ENCODE results near the gene ENGASE.

The ENGASE gene

DNA sequence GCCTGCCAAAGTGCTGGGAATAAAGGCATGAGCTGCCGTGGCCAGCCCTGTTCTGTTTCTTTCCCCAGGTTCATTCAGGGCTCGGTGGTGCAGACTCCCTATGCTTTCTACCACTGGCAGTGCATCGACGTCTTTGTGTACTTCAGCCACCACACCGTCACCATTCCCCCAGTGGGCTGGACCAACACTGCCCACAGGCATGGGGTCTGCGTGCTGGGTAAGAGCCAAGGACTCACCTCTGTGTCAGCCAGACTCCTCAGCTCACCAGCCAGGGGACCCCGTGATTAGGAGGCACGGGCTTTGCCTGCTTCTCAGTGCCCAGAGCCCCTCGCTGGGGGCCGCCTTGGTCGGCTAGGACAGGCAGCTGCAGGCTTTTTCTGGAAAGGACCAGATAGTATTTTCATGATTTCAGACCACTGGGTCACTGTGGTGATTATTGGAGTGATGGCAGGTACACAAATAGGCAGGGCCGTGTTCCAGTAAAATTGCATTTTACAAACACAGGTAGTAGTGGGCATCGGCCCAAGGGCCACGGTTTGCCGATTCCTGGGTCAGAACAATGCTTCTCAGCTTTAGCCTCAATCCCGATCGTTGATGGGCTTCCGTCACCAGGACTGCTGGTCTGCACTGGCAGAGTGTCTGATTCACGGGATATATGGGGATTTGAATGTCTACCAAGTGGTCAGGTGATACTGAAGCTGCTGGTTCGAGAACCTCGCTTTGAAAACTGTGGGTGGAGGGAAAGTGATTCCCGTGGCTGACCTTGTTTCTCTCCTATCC, 5.0 kb downstream of the ENGASE start:
- no peak for DNase-seq (ENCODE audit: low read depth in 2 of 2, low spot score in 1 of 2)

DNA sequence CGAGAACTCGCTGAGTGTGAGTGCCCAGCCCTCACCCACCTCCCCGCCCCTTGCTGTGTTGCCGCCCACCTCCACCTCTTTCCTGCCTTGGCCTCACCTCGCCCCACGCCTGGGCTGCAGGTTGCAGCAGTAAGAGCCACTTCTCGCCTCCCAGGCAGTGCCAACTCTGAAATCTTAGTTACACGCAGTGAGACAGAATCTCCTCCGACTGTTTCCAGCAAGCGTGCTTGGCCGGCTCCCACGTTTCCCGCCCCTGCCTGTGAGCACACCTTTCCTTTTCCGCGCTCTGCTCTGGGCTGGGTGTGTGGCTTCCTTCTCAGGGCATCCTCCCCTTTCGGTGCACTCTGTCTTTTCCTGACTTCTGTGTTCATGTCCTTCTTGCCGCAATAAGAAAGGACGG, 5.7 kb downstream of the ENGASE start:
- DNase-seq (ENCODE audit: low read depth in 2 of 2, low spot score in 1 of 2), result no peak

DNA sequence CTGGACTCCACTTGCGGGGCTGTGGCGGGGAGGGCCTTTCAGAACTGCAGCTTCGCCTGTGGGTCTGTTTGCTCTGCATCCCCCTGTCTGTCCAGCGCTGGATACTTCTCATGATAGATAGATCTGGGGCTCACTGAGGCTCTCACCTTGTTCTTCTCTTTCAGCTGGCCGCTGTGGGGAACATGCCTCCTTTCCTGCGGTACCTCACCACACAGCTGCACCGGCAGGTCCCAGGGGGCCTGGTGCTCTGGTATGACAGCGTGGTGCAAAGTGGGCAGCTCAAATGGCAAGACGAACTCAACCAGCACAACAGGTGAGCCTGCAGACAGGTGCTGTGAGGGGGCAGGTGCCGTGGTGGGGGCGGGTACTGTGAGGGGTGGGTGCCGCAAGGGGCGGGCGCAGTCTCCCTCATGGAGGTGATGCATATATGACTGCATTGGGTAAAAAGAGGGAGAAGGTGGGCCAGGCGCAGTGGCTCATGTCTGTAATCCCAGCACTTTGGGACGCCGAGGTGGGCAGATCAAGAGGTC, 6.2 kb downstream of the ENGASE start:
- no peak for DNase-seq (ENCODE audit: low read depth in 2 of 2, low spot score in 1 of 2)

DNA sequence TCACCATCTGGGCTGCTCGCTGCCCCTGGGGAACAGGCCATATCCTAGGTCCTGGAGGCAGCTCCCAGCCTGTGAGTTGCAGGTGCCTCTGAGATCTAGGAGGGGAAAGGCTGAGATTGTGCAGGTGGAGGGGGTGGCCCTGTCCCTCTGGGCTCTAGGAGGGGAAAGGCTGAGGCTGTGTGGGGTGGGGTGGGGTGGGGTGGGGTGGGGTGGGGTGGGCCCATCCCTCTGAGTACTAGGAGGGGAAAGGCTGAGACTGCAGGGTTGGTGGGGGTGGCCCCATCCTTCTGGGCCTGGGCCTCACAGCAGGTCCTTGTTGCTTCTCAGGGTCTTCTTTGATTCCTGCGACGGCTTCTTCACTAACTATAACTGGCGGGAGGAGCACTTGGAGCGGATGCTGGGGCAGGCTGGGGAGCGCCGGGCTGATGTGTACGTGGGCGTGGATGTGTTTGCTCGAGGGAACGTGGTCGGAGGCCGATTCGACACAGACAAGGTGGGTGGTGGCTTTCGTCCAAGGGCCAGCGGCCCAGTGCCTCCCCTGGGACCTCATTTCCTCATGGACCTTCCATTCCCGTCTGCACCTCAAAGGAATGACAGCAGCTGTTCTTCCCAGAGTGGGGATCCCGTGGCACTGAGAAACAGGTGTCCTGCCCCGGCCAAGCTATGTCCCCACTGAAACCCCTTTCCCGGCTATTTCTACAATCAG, 7.1 kb downstream of the ENGASE start:
- no peak for DNase-seq (ENCODE audit: low read depth in 2 of 2, low spot score in 1 of 2)

DNA sequence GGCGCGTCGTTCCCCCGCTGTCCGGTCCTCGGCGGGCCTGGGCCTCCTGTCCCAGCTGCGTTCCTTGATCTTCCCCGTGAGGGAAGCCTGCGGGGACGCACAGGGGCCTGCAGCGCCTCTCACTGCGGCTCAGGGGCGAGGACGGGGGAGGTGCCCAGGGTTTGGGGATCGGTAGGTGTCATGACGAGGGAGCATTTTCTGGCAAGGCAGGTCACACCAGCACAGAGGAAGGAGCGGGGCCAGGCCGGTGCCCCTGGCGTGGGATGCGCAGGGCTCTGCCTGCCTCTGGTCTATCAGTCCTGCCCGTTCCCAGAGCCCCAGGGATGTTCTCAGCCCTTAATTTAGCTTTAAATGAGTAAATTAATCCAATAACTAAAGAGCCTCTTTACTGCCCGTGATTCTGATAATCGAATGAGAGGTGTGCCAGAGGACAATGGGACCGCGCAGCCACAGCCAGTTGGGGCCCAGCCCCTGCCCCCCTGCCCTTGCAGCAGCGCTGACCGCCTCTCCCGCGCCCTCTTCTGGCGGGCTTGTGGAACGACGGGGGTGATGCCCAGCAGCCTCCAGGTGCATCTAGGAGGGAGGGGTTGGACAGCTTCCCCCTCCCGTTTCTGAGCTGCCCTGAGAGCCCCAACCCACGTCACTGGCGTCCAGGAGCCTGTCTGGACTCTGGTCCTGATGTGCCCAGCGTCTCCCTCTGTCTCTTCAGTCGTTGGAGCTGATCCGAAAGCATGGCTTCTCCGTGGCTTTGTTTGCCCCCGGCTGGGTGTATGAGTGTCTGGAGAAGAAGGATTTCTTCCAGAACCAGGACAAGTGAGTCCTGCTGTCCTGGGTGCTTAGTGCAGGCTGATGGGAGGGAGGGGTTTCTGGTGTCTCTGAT, 7.9 kb downstream of the ENGASE start:
- DNase-seq (ENCODE audit: low read depth in 2 of 2, low spot score in 1 of 2), result no peak

DNA sequence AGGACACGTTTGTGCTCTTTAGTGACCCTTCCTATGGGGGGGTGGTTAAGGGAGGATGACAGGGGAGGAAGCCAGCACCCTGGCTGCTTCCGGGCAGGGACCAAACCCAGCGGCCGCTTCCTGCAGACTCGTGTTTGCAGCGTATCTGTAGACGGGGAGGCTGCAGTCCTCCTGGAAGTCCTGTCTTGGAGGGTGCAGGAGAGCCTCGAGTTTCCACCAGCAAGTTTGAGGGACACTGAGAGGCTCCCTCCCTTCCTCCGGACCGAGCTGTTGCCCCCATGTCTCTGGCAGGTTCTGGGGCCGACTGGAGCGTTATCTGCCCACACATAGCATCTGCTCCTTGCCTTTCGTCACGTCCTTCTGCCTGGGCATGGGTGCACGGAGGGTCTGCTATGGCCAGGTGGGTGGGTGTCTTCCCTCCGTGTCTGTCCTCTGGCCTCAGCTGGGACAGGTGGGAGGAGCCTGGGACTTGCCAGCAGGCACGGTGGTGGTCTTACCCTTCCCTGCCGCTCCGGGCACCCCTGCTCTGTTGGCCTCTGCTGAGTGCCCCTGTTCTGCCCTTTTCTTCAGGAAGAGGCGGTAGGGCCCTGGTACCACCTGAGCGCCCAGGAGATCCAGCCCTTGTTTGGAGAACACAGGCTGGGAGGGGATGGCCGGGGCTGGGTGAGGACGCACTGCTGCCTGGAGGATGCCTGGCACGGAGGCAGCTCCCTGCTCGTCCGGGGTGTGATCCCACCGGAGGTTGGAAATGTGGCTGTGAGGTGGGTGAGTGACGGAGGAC, 8.8 kb downstream of the ENGASE start:
- no peak for DNase-seq (ENCODE audit: low read depth in 2 of 2, low spot score in 1 of 2)

DNA sequence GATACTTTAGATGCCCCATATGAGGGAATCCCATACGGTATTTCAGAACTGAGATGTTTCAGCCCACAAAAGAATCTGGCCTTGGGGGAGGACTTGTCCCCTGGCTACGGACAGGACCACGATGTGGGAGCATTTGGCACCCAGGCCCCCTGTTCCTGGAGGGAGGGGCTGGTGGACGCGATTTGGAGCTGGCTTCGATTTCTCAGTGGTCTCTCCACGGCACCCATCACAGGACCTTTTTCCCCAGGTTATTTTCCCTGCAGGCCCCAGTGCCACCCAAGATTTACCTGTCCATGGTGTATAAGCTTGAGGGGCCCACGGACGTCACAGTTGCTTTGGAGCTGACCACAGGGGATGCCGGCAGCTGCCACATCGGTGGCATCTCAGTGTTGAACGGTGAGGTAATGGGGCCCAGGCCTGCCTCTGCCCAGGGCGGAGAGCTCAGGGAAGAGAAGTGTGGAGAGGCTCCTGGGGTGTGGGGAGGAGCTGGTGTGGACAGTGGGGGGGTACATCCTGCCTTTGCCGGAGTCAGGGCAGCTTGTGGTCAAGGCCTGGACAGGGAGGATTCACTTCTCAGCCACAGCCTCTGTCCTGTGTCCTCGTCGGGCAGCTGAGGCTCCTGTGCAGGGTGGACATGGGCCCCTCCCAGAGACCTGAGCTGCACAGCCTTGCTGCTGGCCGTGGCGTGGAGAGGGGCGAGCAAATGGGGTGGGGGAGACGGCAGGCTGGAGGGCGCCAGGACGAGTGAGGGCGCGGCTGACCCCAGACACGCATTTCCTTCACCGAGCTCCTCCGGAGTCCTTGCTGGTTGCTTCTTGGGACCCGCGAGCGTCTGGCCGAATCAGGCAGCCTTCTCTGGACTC, 9.9 kb downstream of the ENGASE start:
- DNase-seq (ENCODE audit: low read depth in 2 of 2, low spot score in 1 of 2), result no peak

DNA sequence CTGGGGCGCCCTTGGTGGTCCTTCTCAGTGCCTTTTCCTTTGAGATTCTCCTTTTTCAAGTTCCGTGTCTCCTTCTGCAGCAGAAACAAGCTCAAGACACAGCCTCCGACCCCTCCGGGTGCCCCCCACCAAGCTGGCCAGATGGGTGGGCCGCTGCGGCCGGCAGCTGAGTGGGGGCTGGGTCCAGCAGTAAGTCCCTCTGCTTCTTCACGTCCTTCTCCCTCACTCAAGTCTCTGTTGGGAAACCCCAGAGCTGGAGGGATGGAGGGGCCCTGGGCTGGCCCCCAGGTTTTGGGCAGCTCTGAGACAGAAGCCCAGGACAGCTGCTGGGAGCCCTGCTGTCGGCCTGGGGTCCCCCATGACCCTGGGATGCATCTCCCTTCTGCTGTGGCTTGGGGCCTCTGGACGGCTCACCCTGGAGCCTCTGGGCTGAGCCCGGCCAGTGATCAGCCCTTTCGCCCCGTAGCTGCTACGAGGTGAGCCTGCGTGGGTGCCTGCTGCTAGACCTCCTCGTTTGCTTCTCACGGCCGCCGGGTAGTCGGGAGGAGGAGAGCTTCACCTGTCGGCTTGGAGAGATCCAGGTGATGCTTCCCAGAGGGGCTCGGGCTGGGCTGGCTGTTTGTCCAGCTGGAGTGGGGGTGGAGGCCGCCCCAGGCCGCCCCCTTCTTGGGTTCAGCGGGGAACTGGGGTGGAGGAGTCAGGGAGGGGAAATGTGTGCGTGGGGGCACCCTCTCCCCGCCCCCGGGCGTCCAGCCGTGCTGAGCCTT, 10.7 kb downstream of the ENGASE start:
- DNase-seq (ENCODE audit: low read depth in 2 of 2, low spot score in 1 of 2), result no peak

DNA sequence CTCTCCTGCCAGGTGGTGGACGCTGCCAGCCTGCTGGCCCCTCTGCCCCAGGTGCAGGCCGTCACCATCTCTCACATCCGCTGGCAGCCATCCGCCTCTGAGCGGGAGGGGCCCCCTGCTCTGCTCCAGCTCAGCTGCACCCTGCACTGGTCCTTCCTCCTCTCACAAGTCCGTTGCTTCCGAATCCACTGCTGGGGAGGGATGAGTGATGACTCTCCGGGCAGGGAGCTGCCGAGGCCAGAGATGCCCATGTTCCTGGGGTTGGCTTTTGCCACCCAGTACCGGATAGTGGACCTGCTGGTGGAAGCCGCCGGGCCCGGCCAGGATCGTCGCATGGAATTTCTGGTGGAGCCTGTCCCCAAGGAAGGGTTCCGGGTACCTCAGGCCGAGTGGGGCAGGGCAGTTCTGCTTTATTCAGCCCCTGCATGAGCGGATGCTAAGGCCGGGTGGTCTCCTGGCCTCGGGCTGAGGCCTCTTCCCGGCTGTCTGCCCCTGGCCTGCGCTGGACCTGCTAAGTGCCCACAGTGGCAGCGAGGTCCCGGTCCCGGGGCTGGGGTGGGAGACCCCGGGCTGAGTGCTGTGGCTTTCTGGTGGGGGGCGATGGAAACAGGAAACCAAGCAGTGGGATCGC, 11.4 kb downstream of the ENGASE start:
- no peak for DNase-seq (ENCODE audit: low read depth in 2 of 2, low spot score in 1 of 2)

DNA sequence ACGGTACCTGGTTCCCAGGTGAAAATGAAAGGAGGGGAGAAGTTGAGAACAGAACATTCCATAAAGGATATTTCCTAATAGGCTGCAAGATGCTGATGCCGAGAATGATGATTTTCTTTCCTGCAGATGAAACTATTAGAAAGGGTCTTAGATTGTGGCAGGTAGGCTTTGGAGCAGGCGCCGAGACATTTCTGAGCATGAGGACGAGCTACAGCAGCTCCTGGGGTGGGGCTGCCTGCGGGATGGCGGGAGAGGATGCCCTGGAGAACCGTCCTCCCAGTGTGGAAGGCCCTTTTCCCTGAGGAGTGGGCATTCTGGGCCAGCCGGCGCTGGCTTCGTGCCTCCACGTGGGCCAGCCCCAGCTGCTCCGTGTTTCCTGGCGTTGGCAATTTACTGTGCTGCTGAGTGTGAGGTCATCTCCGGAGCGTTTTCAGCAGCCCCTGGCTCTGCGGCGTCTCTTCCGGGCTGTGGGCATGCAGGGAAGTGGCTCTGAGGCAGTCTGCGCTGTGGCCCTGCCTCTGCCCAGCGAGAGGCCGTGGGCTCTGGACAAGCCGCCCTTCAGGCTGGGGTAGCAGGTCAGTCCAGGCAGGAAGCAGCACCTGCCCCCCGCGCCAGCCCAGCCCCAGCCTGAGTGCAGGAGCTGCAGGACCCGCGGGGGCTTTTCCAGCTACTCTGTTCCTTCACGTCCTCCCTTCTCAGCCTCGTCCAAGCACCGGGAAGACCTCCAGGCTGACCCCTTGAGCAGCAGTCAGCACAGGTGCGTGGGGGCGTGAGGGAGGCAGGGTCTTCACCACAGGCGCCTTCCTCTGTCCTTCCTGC, 12.2 kb downstream of the ENGASE start:
- DNase-seq (ENCODE audit: low read depth in 2 of 2, low spot score in 1 of 2), result no peak

DNA sequence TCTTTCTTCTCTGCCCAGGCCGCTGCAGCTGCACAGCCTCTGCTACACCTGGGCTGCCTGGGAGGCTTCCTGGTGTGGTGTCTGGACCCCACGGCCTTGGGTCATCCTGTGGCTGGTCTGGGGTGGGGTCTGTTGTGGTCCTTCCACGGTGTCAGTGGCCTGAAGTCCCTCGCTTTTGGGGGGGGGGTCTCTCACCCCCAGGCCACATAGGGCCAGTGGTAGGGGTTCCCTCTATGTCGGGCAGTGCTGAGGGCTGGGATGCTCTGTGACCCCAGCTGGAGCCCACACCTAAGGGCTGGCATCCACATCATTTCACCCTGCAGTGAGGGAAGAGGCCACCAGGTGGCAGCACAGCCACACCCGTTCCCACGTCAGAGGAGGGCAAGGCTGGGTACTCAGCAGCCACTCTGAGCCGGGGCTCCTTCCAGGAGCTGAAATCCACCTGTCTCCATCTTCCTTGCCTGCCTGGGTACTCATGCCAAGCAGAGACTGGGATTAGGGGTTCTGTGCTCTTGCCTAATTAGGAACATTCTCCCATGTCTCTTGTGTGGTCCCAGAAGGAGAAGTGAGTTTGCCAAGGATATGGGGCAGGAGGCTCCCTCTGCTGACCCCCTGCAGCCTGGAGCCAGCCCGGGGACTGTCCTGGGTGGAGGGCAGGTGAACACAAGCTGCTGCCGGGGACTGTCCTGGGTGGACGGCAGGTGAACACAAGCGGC, 13.0 kb downstream of the ENGASE start:
- peak in 1 of 2 donors; percentile 62 for DNase-seq (ENCODE audit: low read depth in 2 of 2, low spot score in 1 of 2)

DNA sequence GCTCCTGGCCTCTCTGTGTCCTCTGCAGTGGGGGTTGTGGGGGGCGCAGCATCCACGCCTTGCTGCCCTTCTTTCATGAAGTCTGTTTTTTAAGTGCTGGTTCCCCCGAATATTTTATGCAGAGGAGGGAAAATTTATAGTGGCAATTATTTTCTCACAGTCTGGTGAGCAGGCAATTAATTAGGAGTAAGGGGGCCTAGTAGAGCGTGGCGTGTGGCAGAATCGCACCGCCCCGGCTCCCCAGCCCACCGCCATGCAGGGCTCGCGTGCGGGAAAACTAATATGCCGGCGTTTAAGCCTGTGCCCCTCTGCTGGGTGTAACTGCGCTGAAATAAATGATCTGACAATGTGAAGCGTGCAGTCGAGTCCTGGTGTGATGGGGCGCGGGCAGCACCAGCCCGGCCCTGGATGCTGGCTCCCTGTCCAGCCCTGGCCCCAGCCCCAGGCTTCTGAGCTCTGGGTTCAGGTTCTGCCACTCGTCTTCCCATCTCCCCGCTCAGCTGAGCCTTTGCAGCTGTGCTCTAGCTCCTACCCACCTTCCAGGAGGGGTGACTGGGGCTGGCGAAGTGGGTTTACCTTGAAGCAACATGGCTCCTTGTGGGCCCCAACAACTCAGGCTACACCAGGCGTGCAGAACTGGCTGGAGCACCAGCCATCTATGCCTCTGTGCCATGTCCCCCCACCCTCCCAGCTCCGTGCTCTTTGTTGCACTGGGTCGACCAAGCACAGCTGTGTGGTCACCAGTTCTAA, 13.8 kb downstream of the ENGASE start:
- DNase-seq (ENCODE audit: low read depth in 2 of 2, low spot score in 1 of 2), result no peak

DNA sequence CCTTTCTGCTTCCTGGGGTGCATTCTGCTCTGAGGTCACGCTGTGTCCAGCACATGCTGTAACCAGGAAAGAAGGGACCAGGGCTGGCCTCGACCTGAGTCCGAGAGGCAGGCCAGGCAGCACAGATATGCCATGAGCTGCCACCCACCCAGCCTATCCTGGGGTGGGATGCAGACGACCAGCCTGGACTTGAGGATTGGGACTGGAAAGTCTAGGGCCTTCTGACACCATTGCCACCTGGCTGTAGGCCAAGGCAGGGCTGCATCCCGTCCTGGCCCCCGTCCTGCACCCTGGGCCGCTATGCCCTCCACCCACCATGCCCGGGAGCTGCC, 14.3 kb downstream of the ENGASE start:
- no peak for DNase-seq (ENCODE audit: low read depth in 2 of 2, low spot score in 1 of 2)

DNA sequence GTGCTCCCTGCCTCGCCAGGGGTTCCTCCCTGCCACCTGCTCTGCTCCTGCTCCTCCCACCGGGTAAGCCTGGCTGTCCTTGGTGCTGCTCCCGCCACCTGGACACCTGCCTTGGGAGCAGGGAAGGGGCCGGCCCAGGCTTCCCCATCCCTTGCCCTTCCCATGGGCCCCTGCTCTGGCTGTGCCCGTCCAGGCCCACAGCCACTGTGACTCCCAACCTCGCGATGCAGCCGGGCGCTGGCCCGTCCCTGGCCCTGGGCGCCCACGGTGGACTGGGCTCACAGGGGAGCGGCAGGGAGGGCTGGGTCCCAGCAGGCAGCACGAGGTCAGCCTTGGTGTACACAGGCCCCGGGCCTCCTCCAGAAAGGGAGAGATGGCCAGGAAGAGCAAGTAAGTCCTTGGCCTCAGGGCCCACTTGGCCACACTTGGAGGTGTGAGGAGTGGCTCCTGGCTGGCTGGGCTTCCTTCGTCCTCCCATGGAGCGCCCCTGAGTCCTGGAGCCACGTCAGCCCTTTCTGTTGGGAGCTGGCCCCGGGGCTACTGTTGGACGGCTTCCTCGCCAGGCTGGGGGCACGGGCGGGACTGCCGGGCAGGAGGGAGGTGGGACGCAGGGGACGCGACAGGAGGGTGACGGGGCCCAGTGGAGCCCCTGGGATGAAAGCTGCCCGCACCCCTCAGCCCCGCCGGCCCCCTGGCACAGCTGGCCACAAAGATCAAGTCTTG, 15.3 kb downstream of the ENGASE start:
- DNase-seq (ENCODE audit: low read depth in 2 of 2, low spot score in 1 of 2), result no peak

DNA sequence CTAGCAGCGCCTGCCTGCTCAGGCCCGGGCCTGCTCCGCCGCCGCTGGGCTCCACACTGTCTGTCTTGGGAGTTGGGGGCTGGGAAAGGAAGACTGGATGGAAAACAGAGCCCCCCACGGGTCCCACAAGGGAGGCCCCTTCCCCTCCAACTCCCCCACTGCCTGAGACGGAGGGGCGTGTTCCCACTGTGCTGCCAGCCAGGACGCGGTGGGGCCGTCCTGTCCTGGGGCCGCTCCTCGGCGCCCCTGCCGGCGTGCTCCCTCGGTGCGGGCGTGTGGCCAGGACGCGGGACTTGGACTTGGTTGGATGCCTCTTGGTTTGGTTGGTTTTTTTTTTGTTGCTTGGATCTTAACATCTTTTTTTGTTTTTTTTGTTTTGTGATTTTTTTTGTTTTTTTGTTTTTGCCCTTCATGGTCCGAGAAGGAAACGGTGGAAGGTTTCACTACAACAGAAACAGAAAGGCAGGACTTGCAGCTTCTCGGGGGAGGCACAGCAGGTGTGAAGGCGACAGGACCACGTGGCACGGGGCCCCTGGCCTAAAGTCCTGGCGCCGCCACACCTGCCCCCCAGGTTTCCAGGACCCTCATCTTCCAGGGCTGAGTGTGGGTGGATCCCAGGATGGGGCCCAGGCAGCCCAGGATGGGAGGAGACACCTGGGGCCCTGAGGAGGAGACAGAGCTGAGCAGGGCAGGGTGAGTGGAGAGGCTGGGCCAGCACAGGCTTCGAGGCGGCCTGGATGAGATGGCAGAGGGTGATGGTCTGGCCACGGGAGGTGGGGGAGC, 16.0 kb downstream of the ENGASE start:
- DNase-seq (ENCODE audit: low read depth in 2 of 2, low spot score in 1 of 2), result no peak

All from stimulated activated CD8-positive, alpha-beta memory T cell treated with anti-CD3 and anti-CD28 coated beads, Interleukin-4, amount 100 ng/mL, for 4 hours (primary cell).